NCI-H82 (cell line): Measurements from ENCODE around the gene TSSK3.

ENCODE experiments used
- DNase-seq: peaks from one replicate; lab custom pipeline; 2025; lab: John Stamatoyannopoulos, UW

The TSSK3 gene

GRCh38 chr1:32362474-32363313 lies at the start of gene TSSK3, which contains the start of gene FAM229A:
TSS of gene TSSK3 (plus strand) at chr1:32362539. CDS start at chr1:32362702, 163 bp downstream.
TSS of gene FAM229A (minus strand) at chr1:32362485. CDS start at chr1:32362091, 394 bp downstream.
- no peak for DNase-seq

- DNase-seq: no peak
Measured at GRCh38 chr1:32316903-32317277, 45.4 kb upstream of the TSSK3 start.

- no peak for DNase-seq
Measured at GRCh38 chr1:32318127-32318869, 44.0 kb upstream of the TSSK3 start.

- DNase-seq: no peak
Measured at GRCh38 chr1:32321712-32322291, 40.5 kb upstream of the TSSK3 start.

- no peak for DNase-seq
Measured at GRCh38 chr1:32327204-32327603, 35.1 kb upstream of the TSSK3 start.

- no peak for DNase-seq
Measured at GRCh38 chr1:32329931-32330466, 32.3 kb upstream of the TSSK3 start.

GRCh38 chr1:32330558-32331151 lies 31.7 kb upstream of the TSSK3 start:
- DNase-seq: no peak

- DNase-seq: no peak
Measured at GRCh38 chr1:32331549-32331948, 30.8 kb upstream of the TSSK3 start.

- peak; percentile 28 for DNase-seq
Measured at GRCh38 chr1:32332290-32333079, 29.9 kb upstream of the TSSK3 start.

- no peak for DNase-seq
Measured at GRCh38 chr1:32333251-32333963, 28.9 kb upstream of the TSSK3 start.

- DNase-seq: peak; percentile 50
Measured at GRCh38 chr1:32334274-32334861, 28.0 kb upstream of the TSSK3 start.

GRCh38 chr1:32334864-32335534 lies 27.3 kb upstream of the TSSK3 start:
- peak; percentile 76 for DNase-seq

GRCh38 chr1:32335535-32335789 lies 26.9 kb upstream of the TSSK3 start:
- no peak for DNase-seq

GRCh38 chr1:32335790-32336590 lies 26.3 kb upstream of the TSSK3 start, which contains the start of gene MARCKSL1:
TSS of gene MARCKSL1 (minus strand) at chr1:32336233. CDS start at chr1:32336033, 200 bp downstream.
- DNase-seq: peak; percentile 90

GRCh38 chr1:32336591-32336932 lies 25.8 kb upstream of the TSSK3 start:
- no peak for DNase-seq

- DNase-seq: no peak
Measured at GRCh38 chr1:32336963-32337675, 25.2 kb upstream of the TSSK3 start.

- no peak for DNase-seq
Measured at GRCh38 chr1:32337855-32338636, 24.3 kb upstream of the TSSK3 start.
